ENCODE measurements around the gene TPCN1.

The TPCN1 gene

DNA sequence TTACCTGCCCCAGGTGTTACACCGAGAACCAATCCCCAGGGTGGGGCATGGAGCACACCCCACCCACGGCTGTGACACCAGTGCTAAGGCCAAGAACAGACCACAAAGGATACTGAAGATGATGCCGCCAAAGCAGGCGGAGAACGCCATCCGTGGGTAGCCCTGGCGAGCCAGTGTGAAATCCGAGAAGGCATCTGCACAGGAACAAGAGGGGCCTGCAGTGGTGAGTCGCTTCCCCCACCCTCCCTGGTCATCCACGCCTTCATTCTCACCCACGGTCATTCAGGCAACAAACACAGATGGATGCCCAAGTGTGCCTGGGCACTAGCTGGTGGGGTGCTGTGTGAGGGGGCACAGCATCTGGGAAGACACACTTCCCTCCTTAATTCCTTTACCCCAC, 85.1 kb downstream of the TPCN1 start:
- no peaks in the 10 kb centered on the region for H3K36me3 ChIP-seq
- H3K4me3 ChIP-seq (ENCODE audit: low read depth, low read length): no peak overlapping the region
- no peaks in the 10 kb centered on the region for H3K27me3 ChIP-seq (ENCODE audit: insufficient read depth, low read depth, severe bottlenecking)
- H3K27ac ChIP-seq: no peak overlapping the region
- peaks cover 2% of the 10 kb centered on the region for H3K9me3 ChIP-seq (ENCODE audit: severe bottlenecking)
- no peak for DNase-seq
- TF ChIP-seq, protein P1, sequence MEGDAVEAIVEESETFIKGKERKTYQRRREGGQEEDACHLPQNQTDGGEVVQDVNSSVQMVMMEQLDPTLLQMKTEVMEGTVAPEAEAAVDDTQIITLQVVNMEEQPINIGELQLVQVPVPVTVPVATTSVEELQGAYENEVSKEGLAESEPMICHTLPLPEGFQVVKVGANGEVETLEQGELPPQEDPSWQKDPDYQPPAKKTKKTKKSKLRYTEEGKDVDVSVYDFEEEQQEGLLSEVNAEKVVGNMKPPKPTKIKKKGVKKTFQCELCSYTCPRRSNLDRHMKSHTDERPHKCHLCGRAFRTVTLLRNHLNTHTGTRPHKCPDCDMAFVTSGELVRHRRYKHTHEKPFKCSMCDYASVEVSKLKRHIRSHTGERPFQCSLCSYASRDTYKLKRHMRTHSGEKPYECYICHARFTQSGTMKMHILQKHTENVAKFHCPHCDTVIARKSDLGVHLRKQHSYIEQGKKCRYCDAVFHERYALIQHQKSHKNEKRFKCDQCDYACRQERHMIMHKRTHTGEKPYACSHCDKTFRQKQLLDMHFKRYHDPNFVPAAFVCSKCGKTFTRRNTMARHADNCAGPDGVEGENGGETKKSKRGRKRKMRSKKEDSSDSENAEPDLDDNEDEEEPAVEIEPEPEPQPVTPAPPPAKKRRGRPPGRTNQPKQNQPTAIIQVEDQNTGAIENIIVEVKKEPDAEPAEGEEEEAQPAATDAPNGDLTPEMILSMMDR (IDR thresholded peaks at IDR 0.05; ENCODE audit: low read depth, low read length): no peak

DNA sequence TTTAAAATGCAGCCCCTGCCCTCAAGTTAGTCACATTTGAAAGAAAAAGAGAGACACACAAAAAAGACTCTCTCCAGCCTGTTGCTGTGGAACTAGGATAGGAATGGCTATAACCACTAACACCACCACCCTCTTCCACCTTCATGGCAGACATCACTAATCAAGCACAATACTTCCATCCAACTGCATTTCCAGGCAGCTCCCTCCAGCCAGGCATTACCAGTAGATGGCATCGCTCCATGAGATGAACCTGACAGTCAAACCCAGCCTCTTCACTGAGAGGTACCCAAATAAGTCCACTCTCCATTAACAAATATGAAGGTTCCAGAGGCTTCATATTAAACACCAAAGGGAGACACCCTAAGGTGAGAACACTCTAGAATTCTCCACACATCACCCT, 89.2 kb downstream of the TPCN1 start:
- no peak overlapping the region for H3K27ac ChIP-seq
- H3K36me3 ChIP-seq: no peaks in the 10 kb centered on the region
- no peaks in the 10 kb centered on the region for H3K27me3 ChIP-seq (ENCODE audit: insufficient read depth, low read depth, severe bottlenecking)
- H3K9me3 ChIP-seq (ENCODE audit: severe bottlenecking): peaks cover 2% of the 10 kb centered on the region
- TF ChIP-seq, protein P1 (IDR thresholded peaks at IDR 0.05; ENCODE audit: low read depth, low read length): 0 out of 2 replicates have a peak, but pooled peaks have one; percentile 18
- H3K4me3 ChIP-seq (ENCODE audit: low read depth, low read length): no peak overlapping the region
- DNase-seq: peak; percentile 42

DNA sequence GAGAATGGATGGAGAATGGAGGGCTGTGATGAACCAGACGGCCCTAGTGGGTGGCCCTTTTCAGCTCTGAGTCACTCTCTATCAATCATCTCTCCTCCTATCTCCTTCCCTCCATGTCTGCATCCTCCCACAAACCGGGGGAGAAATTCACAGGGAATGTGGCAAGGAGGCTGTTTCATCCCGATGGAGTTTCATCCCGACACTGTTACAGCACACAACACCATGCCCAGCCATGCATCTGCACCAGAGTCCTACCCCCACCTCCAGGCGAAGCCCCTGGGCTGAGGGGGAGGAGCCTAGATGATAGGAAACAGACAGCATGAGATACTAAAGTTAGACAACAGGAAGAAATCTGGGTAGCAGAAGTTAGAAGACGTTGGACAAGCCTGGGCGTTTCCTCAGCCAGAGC, 92.9 kb downstream of the TPCN1 start:
- no peaks in the 10 kb centered on the region; the same call in 1 of the 2 replicates for H3K36me3 ChIP-seq
- no peak overlapping the region for H3K27ac ChIP-seq
- no peak overlapping the region for H3K4me3 ChIP-seq (ENCODE audit: low read depth, low read length)
- TF ChIP-seq, protein P1 (IDR thresholded peaks at IDR 0.05; ENCODE audit: low read depth, low read length): no peak
- no peak for DNase-seq
- H3K27me3 ChIP-seq (ENCODE audit: insufficient read depth, low read depth, severe bottlenecking): no peaks in the 10 kb centered on the region
- peaks cover 2% of the 10 kb centered on the region for H3K9me3 ChIP-seq (ENCODE audit: severe bottlenecking)

DNA sequence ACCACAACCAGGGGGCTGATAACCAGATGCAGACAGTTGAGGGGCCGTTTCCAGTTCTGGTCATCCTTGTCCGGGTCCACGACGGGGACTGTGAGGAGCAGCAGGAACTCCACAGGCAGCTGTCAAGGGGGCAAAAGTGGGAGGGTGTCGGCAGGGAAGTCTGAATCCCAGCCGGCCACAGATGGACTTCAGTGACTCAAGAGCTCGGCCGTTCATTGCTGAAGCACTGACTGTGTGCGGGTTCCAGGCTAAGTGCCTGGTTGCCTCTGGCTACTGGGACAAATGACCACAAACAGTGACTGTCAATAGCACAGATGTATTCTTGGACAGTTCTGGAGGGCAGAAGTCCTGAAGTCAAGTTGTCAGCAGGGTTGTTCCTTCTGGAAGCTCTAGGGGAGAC, 94.1 kb downstream of the TPCN1 start:
- Histone ChIP-seq H3K4me3 (ENCODE audit: low read depth, low read length) (no peak overlapping the region), H3K9me3 (ENCODE audit: severe bottlenecking) (peaks cover 2% of the 10 kb centered on the region), H3K36me3 (no peaks in the 10 kb centered on the region; the same call in 1 of the 2 replicates), H3K27ac (no peak overlapping the region), H3K27me3 (ENCODE audit: insufficient read depth, low read depth, severe bottlenecking) (no peaks in the 10 kb centered on the region)
- TF ChIP-seq, protein P1 (IDR thresholded peaks at IDR 0.05; ENCODE audit: low read depth, low read length): no peak
- no peak for DNase-seq

DNA sequence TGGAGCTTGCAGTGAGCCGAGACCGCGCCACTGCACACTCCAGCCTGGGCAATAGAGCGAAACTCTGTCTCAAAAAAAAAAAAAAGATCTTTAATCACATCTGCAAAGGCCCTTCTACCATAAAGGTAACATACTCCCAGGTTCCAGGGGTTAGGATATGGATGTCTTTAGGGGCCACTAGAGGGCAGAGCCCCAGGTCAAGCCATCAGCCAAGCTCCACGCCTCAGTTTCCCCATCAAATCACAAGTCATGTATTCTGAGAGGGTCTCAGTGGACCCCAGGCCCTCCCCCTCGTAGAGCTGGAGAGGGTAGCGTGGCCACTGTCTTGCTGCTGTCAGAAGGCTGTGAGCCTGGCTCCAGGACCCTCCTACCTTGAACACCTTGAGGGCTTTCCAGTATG, 94.9 kb downstream of the TPCN1 start:
- Histone ChIP-seq H3K36me3 (no peaks in the 10 kb centered on the region; the same call in 1 of the 2 replicates), H3K27me3 (ENCODE audit: insufficient read depth, low read depth, severe bottlenecking) (no peaks in the 10 kb centered on the region), H3K27ac (no peak overlapping the region), H3K9me3 (ENCODE audit: severe bottlenecking) (no peaks in the 10 kb centered on the region), H3K4me3 (ENCODE audit: low read depth, low read length) (no peak overlapping the region)
- TF ChIP-seq, protein P1 (IDR thresholded peaks at IDR 0.05; ENCODE audit: low read depth, low read length): peak; percentile 39; the same call in 1 of the 2 replicates
- DNase-seq: no peak

DNA sequence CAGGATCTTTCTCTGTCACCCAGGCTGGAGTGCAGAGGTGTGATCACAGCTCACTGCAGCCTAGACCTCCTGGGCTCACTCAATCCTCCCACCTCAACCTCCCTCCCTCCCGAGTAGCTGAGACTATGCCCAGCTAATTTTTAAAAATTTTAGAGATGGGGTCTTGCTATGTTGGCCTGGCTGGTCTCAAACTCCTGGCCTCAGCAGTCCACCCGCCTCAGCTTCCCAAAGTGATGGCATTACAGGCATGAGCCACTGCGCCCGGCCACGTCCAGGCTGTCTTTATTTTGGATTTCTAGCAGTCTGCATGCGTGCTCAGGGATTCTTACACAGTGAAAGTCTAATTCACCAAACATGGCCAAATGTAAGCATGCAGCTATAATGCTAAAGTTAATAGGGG, 95.9 kb downstream of the TPCN1 start:
- Histone ChIP-seq H3K27ac (no peak overlapping the region), H3K36me3 (no peaks in the 10 kb centered on the region; the same call in 1 of the 2 replicates)
- TF ChIP-seq, protein P1 (IDR thresholded peaks at IDR 0.05; ENCODE audit: low read depth, low read length): no peak

More for the DNA sequence above, 95.9 kb downstream of the TPCN1 start:
- H3K4me3 ChIP-seq (ENCODE audit: low read depth, low read length): no peak overlapping the region
- no peaks in the 10 kb centered on the region for H3K9me3 ChIP-seq (ENCODE audit: severe bottlenecking)
- H3K27me3 ChIP-seq (ENCODE audit: insufficient read depth, low read depth, severe bottlenecking): no peaks in the 10 kb centered on the region
- DNase-seq: no peak

Measured in WERI-Rb-1 (cell line).